H1 (cell line): ENCODE results near the gene ADAD1. TPM values are rescaled to one million over a fixed set of nuclear protein-coding genes. Genes with fewer than 3 reads are reported as not detected.

Experiments used
- ATF3 ChIP-seq: IDR thresholded peaks from 2 replicates; pipeline ENCODE4 v1.6.1; 2011; ENCODE audit warnings: low read depth, mild to moderate bottlenecking, low read length; ENCODE audit not compliant: insufficient read depth
- CEBPB ChIP-seq: IDR thresholded peaks from 2 replicates; pipeline ENCODE4 v1.6.1; 2012; ENCODE audit warnings: low read depth, low read length
- CTBP2 ChIP-seq: IDR thresholded peaks from 2 replicates; pipeline ENCODE4 v1.7.0; 2011; ENCODE audit warnings: borderline replicate concordance, mild to moderate bottlenecking, moderate library complexity, mixed read lengths, low read length; ENCODE audit not compliant: insufficient read depth, insufficient read length
- HDAC6 ChIP-seq: IDR thresholded peaks from one replicate; pipeline ENCODE4 v1.7.1; 2012; ENCODE audit warnings: low read depth, mild to moderate bottlenecking, inconsistent platforms, low read length, moderate library complexity
- KDM4A ChIP-seq: IDR thresholded peaks from one replicate; pipeline ENCODE4 v1.7.1; 2012; ENCODE audit warnings: low read depth, mild to moderate bottlenecking, moderate library complexity, low read length, inconsistent platforms; ENCODE audit not compliant: severe bottlenecking
- POLR2A ChIP-seq, 2 experiments: IDR thresholded peaks; 1 replicate in 1 of 2; 2 replicates in 1 of 2; pipeline ENCODE4 v1.6.1; 2011; ENCODE audit warnings: low read depth in 2 of 2, low read length in 2 of 2, mild to moderate bottlenecking in 2 of 2; ENCODE audit errors: control extremely low read depth in 1 of 2
- RAD21 ChIP-seq, 2 experiments: IDR thresholded peaks in 1 of 2; conservative IDR thresholded peaks in 1 of 2; 2 replicates each; pipeline ENCODE4 v1.6.1; 2011; ENCODE audit warnings: low read depth in 2 of 2, low read length in 2 of 2, improper control_type of control experiment in 1 of 2, inconsistent platforms in 1 of 2, mild to moderate bottlenecking in 1 of 2, moderate library complexity in 1 of 2
- SRF ChIP-seq: IDR thresholded peaks from 2 replicates; pipeline ENCODE4 v1.6.1; 2011; ENCODE audit warnings: mild to moderate bottlenecking, low read depth, low read length, moderate library complexity
- polyA plus RNA-seq, 7 experiments: library from polyadenylated mRNA; depleted of rRNA in 3 of 7; stranded (reverse) in 5 of 7; unstranded in 2 of 7; fragments of >200 nt in 5 of 7; fragments of 200-250 nt in 2 of 7; gene quantifications; 1 replicate in 5 of 7; 2 replicates in 1 of 7; 4 replicates in 1 of 7; pipeline versions ENCODE4 v1.2.1 to v1.2.3, GENCODE V29; 2011 to 2013; ENCODE audit warnings: missing spikeins in 2 of 7, mixed read lengths in 2 of 7
- total RNA-seq: library from RNA; stranded (reverse); fragmentation: NEBNext Ultra II Directional; extraction: Animal tissue kit (Norgen Biotek cat#: 25700); gene quantifications from 2 replicates; pipeline ENCODE4 v1.2.1, GENCODE V29; 2021

The ADAD1 gene
- total and polyA plus RNA-seq, 2 of the 8 experiments (the other 6 are each of a cell fraction or from before 2014, with no cell fraction given), result not detected

- TF ChIP-seq ATF3, result no peak
- no peak for TF ChIP-seq HDAC6
- TF ChIP-seq RAD21 (IDR thresholded peaks at IDR 0.05 in 1 of 2, conservative IDR thresholded peaks at IDR 0.05 in 1 of 2; ENCODE audit: low read depth in 2 of 2, low read length in 2 of 2), result no peak
- TF ChIP-seq CEBPB, result no peak
- TF ChIP-seq KDM4A, result no peak
- no peak for TF ChIP-seq CTBP2
- TF ChIP-seq SRF, result no peak
- no peak for TF ChIP-seq POLR2A (IDR thresholded peaks at IDR 0.05; ENCODE audit: control extremely low read depth in 1 of 2, low read depth in 2 of 2, low read length in 2 of 2)
Observed at GRCh38 chr4:122378711-122379110, at the start of gene ADAD1 (continued).
